Natural killer cell (primary cell): ENCODE results near the gene LRRC10. TPM values are rescaled to one million over a fixed set of nuclear protein-coding genes. Genes with fewer than 3 reads are reported as not detected.

Experiments used
- ATAC-seq, 3 donors: fragments of 150-1000 bp in 2 of 3; fragments of 200-7000 bp in 1 of 3; cut with Tn5 transposase; 1 replicate in 1 of 3; 2 replicates in 2 of 3; pipeline ENCODE4 v1.10.0; 2021; ENCODE audit warnings: mild to moderate bottlenecking in 2 of 3, moderate library complexity in 2 of 3
- DNase-seq, 2 donors: peaks; one replicate each; pipeline versions ENCODE4 v3.0.0 to v3.0.0-alpha.2; 2013 to 2021; ENCODE audit warnings: mixed read lengths in 1 of 2
- H3K27ac ChIP-seq: one replicate; pipeline ENCODE4 v1.5.1; 2013; ENCODE audit warnings: mild to moderate bottlenecking, low read length
- H3K27me3 ChIP-seq: one replicate; pipeline ENCODE4 v1.6.1; 2013; ENCODE audit warnings: low read length; ENCODE audit not compliant: control insufficient read depth, insufficient read depth
- H3K36me3 ChIP-seq: one replicate; pipeline ENCODE4 v1.6.1; 2013; ENCODE audit warnings: low read length; ENCODE audit not compliant: control insufficient read depth, insufficient read depth
- H3K4me1 ChIP-seq: one replicate; pipeline ENCODE4 v1.6.1; 2013; ENCODE audit warnings: low read length; ENCODE audit not compliant: control insufficient read depth, insufficient read depth
- H3K4me3 ChIP-seq: one replicate; pipeline ENCODE4 v1.5.1; 2013; ENCODE audit warnings: low read length
- H3K9me3 ChIP-seq: one replicate; pipeline ENCODE4 v1.6.1; 2013; ENCODE audit warnings: low read length; ENCODE audit not compliant: control insufficient read depth, insufficient read depth
- H3K27ac Mint-ChIP-seq, 2 donors: one replicate each; pipeline ENCODE4 v1.8.0; 2022; ENCODE audit warnings: mild to moderate bottlenecking in 2 of 2, mixed read lengths in 2 of 2, moderate library complexity in 1 of 2
- H3K27me3 Mint-ChIP-seq, 2 donors: one replicate each; pipeline ENCODE4 v1.8.0; 2022; ENCODE audit warnings: low read depth in 2 of 2, mixed read lengths in 2 of 2
- H3K36me3 Mint-ChIP-seq: one replicate; pipeline ENCODE4 v1.8.0; 2022; ENCODE audit warnings: mixed read lengths
- H3K4me1 Mint-ChIP-seq, 2 donors: one replicate each; pipeline ENCODE4 v1.8.0; 2022; ENCODE audit warnings: mixed read lengths in 2 of 2
- H3K4me3 Mint-ChIP-seq: one replicate; pipeline ENCODE4 v1.8.0; 2022; ENCODE audit warnings: mild to moderate bottlenecking, moderate library complexity, mixed read lengths
- H3K9me3 Mint-ChIP-seq, 2 donors: one replicate each; pipeline ENCODE4 v1.8.0; 2022; ENCODE audit warnings: mixed read lengths in 2 of 2
- CTCF ChIP-seq: fragments of 200-600 bp; IDR thresholded peaks from one replicate; pipeline ENCODE4 v1.8.0; 2022; ENCODE audit warnings: antibody characterized with exemption
- WGBS: methylation state at CpG from one replicate; pipeline ENCODE4 v1.1.7; 2013; ENCODE audit warnings: missing lambda C conversion rate; ENCODE audit not compliant: insufficient coverage; 5-methylcytosine and 5-hydroxymethylcytosine counted together
- intact Hi-C: fragments of 100-400 bp; cut with micrococcal nuclease; formaldehyde crosslinking; loops from one replicate; pipeline ENCODE4 v1.14.2; 2022
- total RNA-seq, 4 donors: library from RNA; stranded (reverse); fragments of 120-200 nt in 1 of 4; gene quantifications; one replicate each; pipeline versions ENCODE4 v1.2.3 to v1.2.4, GENCODE V29; 2013 to 2022

LRRC10 gene
- total RNA-seq, 3 donors from 2014 or later (not counting 1 experiment from before 2014, with no cell fraction given) = not detected

- Histone ChIP-seq H3K27me3 (no peaks in the 10 kb centered on the region), H3K9me3 (no peaks in the 10 kb centered on the region), H3K36me3 (peaks cover 40% of the 10 kb centered on the region), H3K4me1 (no peaks in the 10 kb centered on the region), H3K4me3 (no peak overlapping the region), H3K27ac (no peak overlapping the region)
- Mint-ChIP-seq H3K4me3 (no peak overlapping the region), H3K4me1 (peaks cover 6 to 8% of the 10 kb centered on the region in 2 donors), H3K27me3 (no peaks in the 10 kb centered on the region), H3K36me3 (no peaks in the 10 kb centered on the region), H3K27ac (no peak overlapping the region), H3K9me3 (no peaks in the 10 kb centered on the region)
- 92% methylated on average over 3 of the region's 3 CpGs for WGBS
- intact Hi-C loops = no loop called here
- DNase-seq (no peak), ATAC-seq (no peak)
- TF ChIP-seq CTCF = no peak
Observed at GRCh38 chr12:69566603-69567002, 44.1 kb downstream of the LRRC10 start.

- Histone ChIP-seq H3K4me3 (no peak overlapping the region), H3K27ac (no peak overlapping the region), H3K9me3 (no peaks in the 10 kb centered on the region), H3K4me1 (no peaks in the 10 kb centered on the region), H3K27me3 (no peaks in the 10 kb centered on the region), H3K36me3 (peaks cover 28% of the 10 kb centered on the region)
- intact Hi-C loops = no loop called here
- Mint-ChIP-seq H3K9me3 (no peaks in the 10 kb centered on the region), H3K4me3 (no peak overlapping the region), H3K27ac (no peak overlapping the region), H3K4me1 (peaks cover 5 to 9% of the 10 kb centered on the region in 2 donors), H3K27me3 (no peaks in the 10 kb centered on the region), H3K36me3 (no peaks in the 10 kb centered on the region)
- WGBS = 99% methylated on average over 2 of the region's 2 CpGs
- no peak for TF ChIP-seq CTCF
- ATAC-seq = no peak
- no peak for DNase-seq
Observed at GRCh38 chr12:69563166-69563762, 47.4 kb downstream of the LRRC10 start.

Other genes starting within 250 kb of the LRRC10 start
- gene FRS2, start 140.5 kb downstream of the LRRC10 start, total RNA-seq = 10 to 100 TPM; 25.6 to 33.8 (median 28.2) TPM
- gene CCT2, start 25.4 kb downstream of the LRRC10 start, total RNA-seq = 100 to 1,000 TPM; 154 to 171 (median 171) TPM
- not detected for gene BEST3, start 88.4 kb upstream of the LRRC10 start, total RNA-seq
- gene RAB3IP, start 128.0 kb upstream of the LRRC10 start, total RNA-seq = 1 to 10 TPM; 6.7 to 8.7 (median 8.5) TPM
- gene MYRFL, start 214.3 kb upstream of the LRRC10 start, total RNA-seq = not detected